ENCODE results near the gene TMEM165. TPM values are rescaled to one million over a fixed set of nuclear protein-coding genes. Genes with fewer than 3 reads are reported as not detected.

TMEM165 gene
- total and polyA plus RNA-seq, 2 of the 4 experiments (the other 2 are of a cell fraction) = 49.6 to 83.0 TPM

GRCh38 chr4:55468724-55469123, 73.0 kb downstream of the TMEM165 start:
- WGBS, 2 experiments (ENCODE audit: extremely low coverage in 2 of 2, insufficient read length in 1 of 2) = no CpG with 5 or more reads among the region's 2 CpGs
- Histone ChIP-seq H2AK5ac (ENCODE audit: low read depth, low read length) (no peak overlapping the region), H4K91ac (ENCODE audit: insufficient read depth, low read depth, low read length) (no peak overlapping the region), H3K14ac (replicated peaks; ENCODE audit: low read depth, low read length) (no peak overlapping the region), H3K23ac (ENCODE audit: low read depth, low read length) (no peak overlapping the region), H2BK20ac (ENCODE audit: low read depth, low read length) (no peak overlapping the region), H3K4ac (ENCODE audit: low read depth, low read length) (no peak overlapping the region), H3K36me3 (ENCODE audit: control insufficient read depth, insufficient read depth, low read length) (peaks cover 5% of the 10 kb centered on the region), H3K9ac (ENCODE audit: low read depth, low read length) (no peak overlapping the region), H3K9me3 (ENCODE audit: control insufficient read depth, insufficient read depth, low read length) (no peaks in the 10 kb centered on the region), H3K4me3 (ENCODE audit: insufficient read depth, low read depth, low read length) (no peak overlapping the region), H3K27ac (ENCODE audit: insufficient read depth, low read length) (no peak overlapping the region), H2BK5ac (ENCODE audit: low read depth, low read length, poor library complexity, severe bottlenecking) (no peak overlapping the region), H3K79me1 (ENCODE audit: low read depth in 1 of 2, low read length in 2 of 2) (peaks cover 0 to 7% of the 10 kb centered on the region in 2 experiments; a peak in 2 of 4 replicates), H3K4me1 (ENCODE audit: control insufficient read depth, insufficient read depth, low read length) (no peaks in the 10 kb centered on the region), H2AFZ (replicated peaks; ENCODE audit: low read length, poor library complexity) (no peak overlapping the region), H3K27me3 (ENCODE audit: control insufficient read depth, insufficient read depth, low read length) (no peaks in the 10 kb centered on the region), H3K9me1 (ENCODE audit: insufficient read depth, low read length) (no peaks in the 10 kb centered on the region), H2AK9ac (replicated peaks; ENCODE audit: low read depth, low read length, poor library complexity) (no peak overlapping the region), H3K56ac (ENCODE audit: extremely low read depth, insufficient read depth, low read length) (no peak overlapping the region), H3K18ac (ENCODE audit: low read depth, low read length) (no peak overlapping the region), H3K4me2 (ENCODE audit: low read depth, low read length) (no peak overlapping the region), H4K8ac (ENCODE audit: low read depth in 2 of 2, low read length in 2 of 2) (no peak overlapping the region), H4K5ac (ENCODE audit: low read depth, low read length) (no peak overlapping the region), H2BK120ac (ENCODE audit: low read depth, low read length) (no peak overlapping the region), H2BK15ac (ENCODE audit: low read depth, low read length) (no peak overlapping the region), H4K20me1 (ENCODE audit: insufficient read depth, low read length) (no peaks in the 10 kb centered on the region)
- ATAC-seq (ENCODE audit: low read depth) (peak; percentile 67), DNase-seq (peak; percentile 88)
- intact Hi-C loops (cut with micrococcal nuclease) (loop anchor here (5.0 kb wide), 1 partner anchor 44 kb away; no protein-coding TSS in a partner anchor), in situ Hi-C loops (cut with MboI; ENCODE audit: low sequenced_read_pairs) (no loop called here), dilution Hi-C loops (cut with HindIII; ENCODE audit: low sequenced_read_pairs, unreplicated experiment) (no loop called here)
- BruUV-seq (replicated peaks) = no TSS peak
- CTCF ChIA-PET = no interaction called here
- POLR2A ChIA-PET (ENCODE audit: unreplicated experiment) = no interaction called here
- TF ChIP-seq POLR2A (IDR thresholded peaks at IDR 0.05; ENCODE audit: low read depth, low read length) = no peak
- no peak for TF ChIP-seq RFX5 (IDR thresholded peaks at IDR 0.05; ENCODE audit: low read depth, low read length)
- TF ChIP-seq NFE2L2 (IDR thresholded peaks at IDR 0.05; ENCODE audit: low read depth, low read length) = no peak
- no peak for TF ChIP-seq SMC3 (IDR thresholded peaks at IDR 0.05; ENCODE audit: low read depth, low read length)
- peak; percentile 79 for TF ChIP-seq FOS (IDR thresholded peaks at IDR 0.05; ENCODE audit: low read depth, low read length)
- no peak for TF ChIP-seq CHD1 (IDR thresholded peaks at IDR 0.05; ENCODE audit: low read depth, low read length)
- no peak for TF ChIP-seq ELK1 (IDR thresholded peaks at IDR 0.05; ENCODE audit: borderline replicate concordance, low read depth, low read length)
- TF ChIP-seq BHLHE40 (IDR thresholded peaks at IDR 0.05; ENCODE audit: low read depth, low read length) = peak; percentile 86
- no peak for TF ChIP-seq MAFK (IDR thresholded peaks at IDR 0.05; ENCODE audit: low read depth, low read length)
- no peak for TF ChIP-seq RAD21 (IDR thresholded peaks at IDR 0.05; ENCODE audit: low read length)
- TF ChIP-seq CEBPB (IDR thresholded peaks at IDR 0.05; ENCODE audit: low read depth, low read length) = peak; percentile 65; the same call in 1 of the 2 replicates
- no peak for TF ChIP-seq MAZ (IDR thresholded peaks at IDR 0.05; ENCODE audit: borderline replicate concordance, low read depth, low read length)
- no peak for TF ChIP-seq MXI1 (IDR thresholded peaks at IDR 0.05; ENCODE audit: borderline replicate concordance, low read depth, low read length)
- TF ChIP-seq USF2 (IDR thresholded peaks at IDR 0.05; ENCODE audit: low read depth, low read length) = no peak
- TF ChIP-seq RCOR1 (IDR thresholded peaks at IDR 0.05; ENCODE audit: insufficient replicate concordance, low read length) = peak; percentile 72
